Lower leg skin (tissue), 4 donors: Measurements from ENCODE around the gene NR1H4. TPM values are rescaled to one million over a fixed set of nuclear protein-coding genes. Genes with fewer than 3 reads are reported as not detected.

ENCODE experiments used
- DNase-seq, 2 donors: peaks; one replicate each; pipeline ENCODE4 v3.0.0-alpha.2; 2019; ENCODE audit warnings: low spot score in 2 of 2
- H3K4me3 ChIP-seq: fragments of 200-600 bp; sonication (generic); 2 replicates; pipeline ENCODE4 v1.5.1; 2017; ENCODE audit warnings: mild to moderate bottlenecking, low read depth; ENCODE audit not compliant: poor library complexity, severe bottlenecking
- POLR2A ChIP-seq, 2 donors: fragments of 450-650 bp; IDR thresholded peaks; one replicate each; pipeline ENCODE4 v1.6.1; 2016 to 2017; ENCODE audit warnings: antibody characterized with exemption in 2 of 2, mild to moderate bottlenecking in 1 of 2, moderate library complexity in 1 of 2
- WGBS, 2 donors: methylation state at CpG; one replicate each; pipeline ENCODE4 v1.1.5; 2018; 5-methylcytosine and 5-hydroxymethylcytosine counted together
- intact Hi-C: fragments of 100-400 bp; cut with DNase I; formaldehyde crosslinking; loops from one replicate; pipeline ENCODE4 v1.15.0; 2023; ENCODE audit warnings: low total_unique reads
- total RNA-seq, 4 donors: library from RNA; depleted of rRNA; stranded (reverse); fragments of >200 nt; gene quantifications; one replicate each; pipeline ENCODE4 v1.1.0, GENCODE V29; 2016
- TF ChIP-seq, protein P1 (sequence below), 3 donors: fragments of 450-650 bp; IDR thresholded peaks; one replicate each; pipeline ENCODE4 v1.5.1; 2016; ENCODE audit warnings: antibody characterized with exemption in 3 of 3, mild to moderate bottlenecking in 3 of 3, moderate library complexity in 2 of 3

The NR1H4 gene
- total RNA-seq, 4 donors from 2014 or later: not detected

GRCh38 chr12:100515968-100516367, 42.3 kb downstream of the NR1H4 start:
- intact Hi-C loops: no loop called here
- WGBS, 2 donors: 96% methylated on average over 3 of the region's 3 CpGs
- no peak for TF ChIP-seq POLR2A (IDR thresholded peaks at IDR 0.05)
- TF ChIP-seq, protein P1, sequence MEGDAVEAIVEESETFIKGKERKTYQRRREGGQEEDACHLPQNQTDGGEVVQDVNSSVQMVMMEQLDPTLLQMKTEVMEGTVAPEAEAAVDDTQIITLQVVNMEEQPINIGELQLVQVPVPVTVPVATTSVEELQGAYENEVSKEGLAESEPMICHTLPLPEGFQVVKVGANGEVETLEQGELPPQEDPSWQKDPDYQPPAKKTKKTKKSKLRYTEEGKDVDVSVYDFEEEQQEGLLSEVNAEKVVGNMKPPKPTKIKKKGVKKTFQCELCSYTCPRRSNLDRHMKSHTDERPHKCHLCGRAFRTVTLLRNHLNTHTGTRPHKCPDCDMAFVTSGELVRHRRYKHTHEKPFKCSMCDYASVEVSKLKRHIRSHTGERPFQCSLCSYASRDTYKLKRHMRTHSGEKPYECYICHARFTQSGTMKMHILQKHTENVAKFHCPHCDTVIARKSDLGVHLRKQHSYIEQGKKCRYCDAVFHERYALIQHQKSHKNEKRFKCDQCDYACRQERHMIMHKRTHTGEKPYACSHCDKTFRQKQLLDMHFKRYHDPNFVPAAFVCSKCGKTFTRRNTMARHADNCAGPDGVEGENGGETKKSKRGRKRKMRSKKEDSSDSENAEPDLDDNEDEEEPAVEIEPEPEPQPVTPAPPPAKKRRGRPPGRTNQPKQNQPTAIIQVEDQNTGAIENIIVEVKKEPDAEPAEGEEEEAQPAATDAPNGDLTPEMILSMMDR (IDR thresholded peaks at IDR 0.05): no peak
- H3K4me3 ChIP-seq: no peak overlapping the region
- no peak for DNase-seq

DNA sequence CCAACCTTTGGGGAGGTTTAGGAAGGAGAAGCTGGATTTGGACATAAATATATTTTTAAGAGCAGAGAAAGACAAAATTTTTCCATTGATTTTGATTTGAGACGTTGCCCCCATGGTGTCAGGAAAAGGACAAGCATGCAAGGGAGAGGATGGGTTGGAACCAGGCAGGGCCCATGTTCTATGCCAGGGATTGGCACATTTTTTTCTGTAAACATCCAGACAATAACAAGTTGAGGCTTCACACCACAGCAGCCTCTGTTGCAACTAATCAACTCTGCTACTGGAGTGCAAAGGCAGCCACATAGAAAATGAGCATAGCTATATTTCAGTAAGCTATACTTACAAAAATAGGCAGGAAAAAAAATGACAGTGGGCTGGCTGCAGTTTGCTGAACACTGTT, 44.7 kb downstream of the NR1H4 start:
- no peak overlapping the region for H3K4me3 ChIP-seq
- 52 to 62% methylated on average over 1 of the region's 1 CpG for WGBS, 2 donors

GRCh38 chr12:100520048-100520769, 46.5 kb downstream of the NR1H4 start:
- WGBS, 2 donors: 82 to 89% methylated on average over 10 of the region's 10 CpGs
- DNase-seq: no peak
- intact Hi-C loops: no loop called here
- TF ChIP-seq, protein P1 (IDR thresholded peaks at IDR 0.05): no peak
- no peak for TF ChIP-seq POLR2A (IDR thresholded peaks at IDR 0.05)
- no peak overlapping the region for H3K4me3 ChIP-seq

More for the DNA sequence above, 44.7 kb downstream of the NR1H4 start:
- TF ChIP-seq POLR2A (IDR thresholded peaks at IDR 0.05): no peak
- TF ChIP-seq, protein P1 (IDR thresholded peaks at IDR 0.05): no peak
- DNase-seq: no peak
- intact Hi-C loops: no loop called here

DNA sequence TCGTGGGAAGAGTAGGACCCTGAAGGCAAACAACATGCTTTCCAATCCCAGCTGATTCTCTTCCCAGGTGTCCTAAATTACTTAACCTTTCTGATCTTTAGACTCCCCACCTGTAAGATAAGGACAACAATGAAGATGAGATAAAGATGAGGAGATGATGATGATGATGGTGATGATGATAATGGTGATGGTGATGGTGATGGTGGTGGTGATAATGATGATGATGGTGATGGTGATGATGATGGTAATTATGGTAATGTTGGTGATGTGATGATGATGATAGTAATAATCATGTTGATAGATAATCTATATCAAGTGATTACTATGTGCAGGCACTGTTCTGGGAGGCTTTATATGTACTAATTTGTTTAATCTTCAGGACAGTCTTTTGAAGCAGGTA, 48.3 kb downstream of the NR1H4 start:
- 47 to 56% methylated on average over 1 of the region's 1 CpG for WGBS, 2 donors
- intact Hi-C loops: no loop called here
- no peak for DNase-seq
- H3K4me3 ChIP-seq: no peak overlapping the region
- TF ChIP-seq POLR2A (IDR thresholded peaks at IDR 0.05): no peak
- TF ChIP-seq, protein P1 (IDR thresholded peaks at IDR 0.05): no peak

GRCh38 chr12:100528034-100528433, 54.4 kb downstream of the NR1H4 start:
- WGBS, 2 donors: 62 to 67% methylated on average over 3 of the region's 3 CpGs
- no peak for DNase-seq
- intact Hi-C loops: no loop called here
- H3K4me3 ChIP-seq: no peak overlapping the region
- no peak for TF ChIP-seq POLR2A (IDR thresholded peaks at IDR 0.05)
- TF ChIP-seq, protein P1 (IDR thresholded peaks at IDR 0.05): no peak
